Upper lobe of left lung (tissue), 4 donors: ENCODE measurements around the gene WDR37.

ENCODE experiments used
- EP300 ChIP-seq, 4 donors: sonication (generic); formaldehyde crosslinking; IDR thresholded peaks; one replicate each; pipeline ENCODE4 v1.5.1; 2017; ENCODE audit warnings: antibody characterized with exemption in 4 of 4, control low read depth in 2 of 4
- POLR2A ChIP-seq, 4 donors: fragments of 450-650 bp; IDR thresholded peaks; one replicate each; pipeline ENCODE4 v1.5.1; 2016 to 2017; ENCODE audit warnings: antibody characterized with exemption in 4 of 4, mild to moderate bottlenecking in 2 of 4
- POLR2AphosphoS5 ChIP-seq, 2 donors: sonication (generic); formaldehyde crosslinking; IDR thresholded peaks; one replicate each; pipeline ENCODE4 v1.5.1; 2017; ENCODE audit warnings: antibody characterized with exemption in 2 of 2
- TF ChIP-seq, protein P1 (sequence below), 6 experiments: fragments of 450-650 bp in 4 of 6; fragments of 200-600 bp in 2 of 6; sonication (generic) in 2 of 6; IDR thresholded peaks; one replicate each; pipeline ENCODE4 v1.5.1; 2016 to 2019; ENCODE audit warnings: antibody characterized with exemption in 6 of 6

DNA sequence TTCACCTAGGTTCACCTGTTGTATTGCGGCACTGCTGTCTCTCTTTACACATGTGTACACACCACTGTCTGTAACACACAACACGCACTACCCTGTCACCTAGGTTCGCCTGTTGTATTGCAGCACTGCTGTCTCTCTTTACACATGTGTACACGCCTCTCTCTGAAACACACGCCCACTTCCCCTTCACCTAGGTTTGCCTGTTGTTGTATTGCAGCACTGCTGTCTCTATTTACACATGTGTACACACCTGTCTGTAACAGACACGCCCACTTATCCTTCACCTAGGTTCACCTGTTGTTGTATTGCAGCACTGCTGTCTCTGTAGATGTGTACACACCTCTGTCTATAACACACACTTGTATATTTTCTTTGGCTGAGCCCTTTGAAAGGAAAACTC lies 51.5 kb downstream of the WDR37 start:
- TF ChIP-seq, protein P1, sequence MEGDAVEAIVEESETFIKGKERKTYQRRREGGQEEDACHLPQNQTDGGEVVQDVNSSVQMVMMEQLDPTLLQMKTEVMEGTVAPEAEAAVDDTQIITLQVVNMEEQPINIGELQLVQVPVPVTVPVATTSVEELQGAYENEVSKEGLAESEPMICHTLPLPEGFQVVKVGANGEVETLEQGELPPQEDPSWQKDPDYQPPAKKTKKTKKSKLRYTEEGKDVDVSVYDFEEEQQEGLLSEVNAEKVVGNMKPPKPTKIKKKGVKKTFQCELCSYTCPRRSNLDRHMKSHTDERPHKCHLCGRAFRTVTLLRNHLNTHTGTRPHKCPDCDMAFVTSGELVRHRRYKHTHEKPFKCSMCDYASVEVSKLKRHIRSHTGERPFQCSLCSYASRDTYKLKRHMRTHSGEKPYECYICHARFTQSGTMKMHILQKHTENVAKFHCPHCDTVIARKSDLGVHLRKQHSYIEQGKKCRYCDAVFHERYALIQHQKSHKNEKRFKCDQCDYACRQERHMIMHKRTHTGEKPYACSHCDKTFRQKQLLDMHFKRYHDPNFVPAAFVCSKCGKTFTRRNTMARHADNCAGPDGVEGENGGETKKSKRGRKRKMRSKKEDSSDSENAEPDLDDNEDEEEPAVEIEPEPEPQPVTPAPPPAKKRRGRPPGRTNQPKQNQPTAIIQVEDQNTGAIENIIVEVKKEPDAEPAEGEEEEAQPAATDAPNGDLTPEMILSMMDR (IDR thresholded peaks at IDR 0.05), result no peak
- TF ChIP-seq POLR2A (IDR thresholded peaks at IDR 0.05) (no peak), POLR2AphosphoS5 (IDR thresholded peaks at IDR 0.05) (no peak), EP300 (IDR thresholded peaks at IDR 0.05) (no peak)
